GM12878 (cell line): ENCODE data around the gene MB21D2. TPM values are rescaled to one million over a fixed set of nuclear protein-coding genes. Genes with fewer than 3 reads are reported as not detected.

Experiments
- ATF3 ChIP-seq: IDR thresholded peaks from 2 replicates; pipeline ENCODE4 v1.6.1; 2011; ENCODE audit warnings: low read depth, mild to moderate bottlenecking, low read length, moderate library complexity, borderline replicate concordance; ENCODE audit errors: extremely low read depth
- CHD2 ChIP-seq: IDR thresholded peaks from 2 replicates; pipeline ENCODE4 v1.6.1; 2011; ENCODE audit warnings: low read depth, low read length, improper control_type of control experiment, borderline replicate concordance
- CREM ChIP-seq: IDR thresholded peaks from 2 replicates; pipeline ENCODE4 v1.6.1; 2014; ENCODE audit warnings: antibody characterized with exemption, low read depth
- HSF1 ChIP-seq: fragments of 150-350 bp; IDR thresholded peaks from 2 replicates; pipeline ENCODE4 v1.6.1; 2014; ENCODE audit warnings: mild to moderate bottlenecking, low read depth, low read length
- NR2F1 ChIP-seq: fragments of 450-650 bp; conservative IDR thresholded peaks from 2 replicates; pipeline ENCODE4 v1.6.1; 2017; ENCODE audit warnings: mild to moderate bottlenecking
- RAD51 ChIP-seq: fragments of 450-650 bp; IDR thresholded peaks from 2 replicates; pipeline ENCODE4 v1.6.1; 2016; ENCODE audit warnings: moderate library complexity, mild to moderate bottlenecking, inconsistent platforms
- RFX5 ChIP-seq: IDR thresholded peaks from 2 replicates; pipeline ENCODE4 v1.6.1; 2011; ENCODE audit warnings: low read depth, low read length, improper control_type of control experiment
- RUNX3 ChIP-seq: IDR thresholded peaks from 2 replicates; pipeline ENCODE4 v1.6.1; 2012; ENCODE audit warnings: low read length, inconsistent platforms
- SMAD1 ChIP-seq: fragments of 450-650 bp; IDR thresholded peaks from 2 replicates; pipeline ENCODE4 v1.6.1; 2018; ENCODE audit warnings: mild to moderate bottlenecking, low read depth; ENCODE audit not compliant: partially characterized antibody
- STAT3 ChIP-seq: IDR thresholded peaks from 2 replicates; pipeline ENCODE4 v1.6.1; 2011; ENCODE audit warnings: low read depth, low read length, improper control_type of control experiment
- TAF1 ChIP-seq: IDR thresholded peaks from 2 replicates; pipeline ENCODE4 v1.6.1; 2011; ENCODE audit warnings: mild to moderate bottlenecking, low read depth, low read length, borderline replicate concordance
- YBX1 ChIP-seq: fragments of 450-650 bp; IDR thresholded peaks from 2 replicates; pipeline ENCODE4 v1.6.1; 2016; ENCODE audit warnings: antibody characterized with exemption
- ZNF24 ChIP-seq: fragments of 450-650 bp; IDR thresholded peaks from 2 replicates; pipeline ENCODE4 v1.6.1; 2017; ENCODE audit warnings: antibody characterized with exemption, mild to moderate bottlenecking
- ZZZ3 ChIP-seq: IDR thresholded peaks from 2 replicates; pipeline ENCODE4 v1.6.1; 2011; ENCODE audit warnings: low read depth; ENCODE audit not compliant: control insufficient read depth, insufficient read length
- polyA plus RNA-seq, 11 experiments: library from polyadenylated mRNA; depleted of rRNA in 4 of 11; unstranded in 6 of 11; stranded (reverse) in 5 of 11; fragments of >200 nt; fragmentation: Nextera tagmentation in 4 of 11; fragmentation: Illumina TruSeq in 1 of 11; extraction: Ambion mirVana in 4 of 11; extraction: Trizol in 1 of 11; gene quantifications; 1 replicate in 1 of 11; 2 replicates in 10 of 11; pipeline versions ENCODE4 v1.2.1 to v1.2.3, GENCODE V29; 2011 to 2016; ENCODE audit warnings: inconsistent platforms in 2 of 11, missing spikeins in 2 of 11, low read depth in 1 of 11
- total RNA-seq, 4 experiments: library from RNA; depleted of rRNA in 3 of 4; stranded (reverse); fragments of >200 nt in 3 of 4; fragmentation: Illumina TruSeq in 1 of 4; extraction: Trizol in 1 of 4; gene quantifications; 2 replicates each; pipeline versions ENCODE4 v1.2.1 to v1.2.3, GENCODE V29; 2013 to 2021
- TF ChIP-seq, protein P1 (sequence below): fragments of 450-650 bp; IDR thresholded peaks from 2 replicates; pipeline ENCODE4 v1.6.1; 2017; ENCODE audit warnings: mild to moderate bottlenecking, moderate library complexity
- TF ChIP-seq, protein P2 (sequence below): fragments of 450-650 bp; IDR thresholded peaks from 2 replicates; pipeline ENCODE4 v1.6.1; 2017; ENCODE audit warnings: low read depth, mild to moderate bottlenecking, moderate library complexity
- TF ChIP-seq, protein P3 (sequence below): fragments of 450-650 bp; IDR thresholded peaks from 2 replicates; pipeline ENCODE4 v1.6.1; 2017; ENCODE audit warnings: antibody characterized with exemption, mild to moderate bottlenecking, moderate library complexity

MB21D2 gene
- total and polyA plus RNA-seq, 10 of the 15 experiments (the other 5 are each of a cell fraction or from before 2014, with no cell fraction given): 7.9 to 21.2 (median 15.3) TPM

DNA sequence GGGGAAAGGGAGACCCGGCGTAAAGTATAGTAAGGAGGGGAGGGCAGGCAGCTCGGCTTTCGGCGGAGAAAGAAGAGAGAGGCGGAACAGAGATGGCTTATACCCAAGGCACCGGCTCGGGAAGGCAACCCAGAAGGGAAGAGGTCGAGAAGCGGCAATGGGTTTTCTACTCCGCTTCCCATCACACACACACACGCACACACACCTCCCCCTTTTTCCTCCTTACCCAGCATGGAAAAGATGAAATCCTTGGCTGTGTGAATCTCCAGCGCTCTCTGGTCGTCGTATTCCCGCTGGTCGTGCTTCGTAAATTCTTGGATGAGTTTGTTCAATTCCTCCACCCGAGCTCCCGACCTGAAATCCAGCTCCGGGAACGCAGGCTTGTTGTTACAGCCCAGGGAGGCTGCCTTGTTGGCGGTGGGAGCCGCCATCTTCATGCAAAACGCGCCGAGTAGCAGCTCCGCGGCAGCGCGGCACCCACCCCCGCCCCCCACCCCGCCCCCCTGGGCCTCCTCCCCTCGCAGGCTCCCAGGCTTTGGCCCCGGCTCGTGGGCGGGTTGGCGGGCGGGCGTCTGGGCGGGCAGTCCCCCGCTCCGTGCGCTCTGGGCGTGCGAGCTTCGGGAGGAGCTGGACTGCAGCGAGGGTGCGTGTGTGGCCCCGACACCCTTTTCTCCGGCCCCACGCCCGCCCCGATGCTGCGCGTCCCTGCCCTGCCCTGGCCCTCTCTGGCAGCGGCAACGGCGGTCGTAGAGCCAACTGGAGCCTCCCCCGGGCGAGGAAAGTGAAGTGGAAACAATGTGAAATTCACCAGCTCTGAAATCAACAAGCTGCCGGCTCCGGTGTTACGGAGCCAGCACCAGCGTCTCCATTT lies at the start of gene MB21D2 (continued):
- TF ChIP-seq, protein P1, sequence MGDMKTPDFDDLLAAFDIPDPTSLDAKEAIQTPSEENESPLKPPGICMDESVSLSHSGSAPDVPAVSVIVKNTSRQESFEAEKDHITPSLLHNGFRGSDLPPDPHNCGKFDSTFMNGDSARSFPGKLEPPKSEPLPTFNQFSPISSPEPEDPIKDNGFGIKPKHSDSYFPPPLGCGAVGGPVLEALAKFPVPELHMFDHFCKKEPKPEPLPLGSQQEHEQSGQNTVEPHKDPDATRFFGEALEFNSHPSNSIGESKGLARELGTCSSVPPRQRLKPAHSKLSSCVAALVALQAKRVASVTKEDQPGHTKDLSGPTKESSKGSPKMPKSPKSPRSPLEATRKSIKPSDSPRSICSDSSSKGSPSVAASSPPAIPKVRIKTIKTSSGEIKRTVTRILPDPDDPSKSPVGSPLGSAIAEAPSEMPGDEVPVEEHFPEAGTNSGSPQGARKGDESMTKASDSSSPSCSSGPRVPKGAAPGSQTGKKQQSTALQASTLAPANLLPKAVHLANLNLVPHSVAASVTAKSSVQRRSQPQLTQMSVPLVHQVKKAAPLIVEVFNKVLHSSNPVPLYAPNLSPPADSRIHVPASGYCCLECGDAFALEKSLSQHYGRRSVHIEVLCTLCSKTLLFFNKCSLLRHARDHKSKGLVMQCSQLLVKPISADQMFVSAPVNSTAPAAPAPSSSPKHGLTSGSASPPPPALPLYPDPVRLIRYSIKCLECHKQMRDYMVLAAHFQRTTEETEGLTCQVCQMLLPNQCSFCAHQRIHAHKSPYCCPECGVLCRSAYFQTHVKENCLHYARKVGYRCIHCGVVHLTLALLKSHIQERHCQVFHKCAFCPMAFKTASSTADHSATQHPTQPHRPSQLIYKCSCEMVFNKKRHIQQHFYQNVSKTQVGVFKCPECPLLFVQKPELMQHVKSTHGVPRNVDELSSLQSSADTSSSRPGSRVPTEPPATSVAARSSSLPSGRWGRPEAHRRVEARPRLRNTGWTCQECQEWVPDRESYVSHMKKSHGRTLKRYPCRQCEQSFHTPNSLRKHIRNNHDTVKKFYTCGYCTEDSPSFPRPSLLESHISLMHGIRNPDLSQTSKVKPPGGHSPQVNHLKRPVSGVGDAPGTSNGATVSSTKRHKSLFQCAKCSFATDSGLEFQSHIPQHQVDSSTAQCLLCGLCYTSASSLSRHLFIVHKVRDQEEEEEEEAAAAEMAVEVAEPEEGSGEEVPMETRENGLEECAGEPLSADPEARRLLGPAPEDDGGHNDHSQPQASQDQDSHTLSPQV: no peak
- peak; percentile 29 for TF ChIP-seq RUNX3
- TF ChIP-seq, protein P2, sequence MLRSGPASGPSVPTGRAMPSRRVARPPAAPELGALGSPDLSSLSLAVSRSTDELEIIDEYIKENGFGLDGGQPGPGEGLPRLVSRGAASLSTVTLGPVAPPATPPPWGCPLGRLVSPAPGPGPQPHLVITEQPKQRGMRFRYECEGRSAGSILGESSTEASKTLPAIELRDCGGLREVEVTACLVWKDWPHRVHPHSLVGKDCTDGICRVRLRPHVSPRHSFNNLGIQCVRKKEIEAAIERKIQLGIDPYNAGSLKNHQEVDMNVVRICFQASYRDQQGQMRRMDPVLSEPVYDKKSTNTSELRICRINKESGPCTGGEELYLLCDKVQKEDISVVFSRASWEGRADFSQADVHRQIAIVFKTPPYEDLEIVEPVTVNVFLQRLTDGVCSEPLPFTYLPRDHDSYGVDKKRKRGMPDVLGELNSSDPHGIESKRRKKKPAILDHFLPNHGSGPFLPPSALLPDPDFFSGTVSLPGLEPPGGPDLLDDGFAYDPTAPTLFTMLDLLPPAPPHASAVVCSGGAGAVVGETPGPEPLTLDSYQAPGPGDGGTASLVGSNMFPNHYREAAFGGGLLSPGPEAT: no peak
- TF ChIP-seq CHD2: no peak
- TF ChIP-seq NR2F1: peak; percentile 39; the same call in 1 of the 2 replicates
- no peak for TF ChIP-seq HSF1
- TF ChIP-seq, protein P3, sequence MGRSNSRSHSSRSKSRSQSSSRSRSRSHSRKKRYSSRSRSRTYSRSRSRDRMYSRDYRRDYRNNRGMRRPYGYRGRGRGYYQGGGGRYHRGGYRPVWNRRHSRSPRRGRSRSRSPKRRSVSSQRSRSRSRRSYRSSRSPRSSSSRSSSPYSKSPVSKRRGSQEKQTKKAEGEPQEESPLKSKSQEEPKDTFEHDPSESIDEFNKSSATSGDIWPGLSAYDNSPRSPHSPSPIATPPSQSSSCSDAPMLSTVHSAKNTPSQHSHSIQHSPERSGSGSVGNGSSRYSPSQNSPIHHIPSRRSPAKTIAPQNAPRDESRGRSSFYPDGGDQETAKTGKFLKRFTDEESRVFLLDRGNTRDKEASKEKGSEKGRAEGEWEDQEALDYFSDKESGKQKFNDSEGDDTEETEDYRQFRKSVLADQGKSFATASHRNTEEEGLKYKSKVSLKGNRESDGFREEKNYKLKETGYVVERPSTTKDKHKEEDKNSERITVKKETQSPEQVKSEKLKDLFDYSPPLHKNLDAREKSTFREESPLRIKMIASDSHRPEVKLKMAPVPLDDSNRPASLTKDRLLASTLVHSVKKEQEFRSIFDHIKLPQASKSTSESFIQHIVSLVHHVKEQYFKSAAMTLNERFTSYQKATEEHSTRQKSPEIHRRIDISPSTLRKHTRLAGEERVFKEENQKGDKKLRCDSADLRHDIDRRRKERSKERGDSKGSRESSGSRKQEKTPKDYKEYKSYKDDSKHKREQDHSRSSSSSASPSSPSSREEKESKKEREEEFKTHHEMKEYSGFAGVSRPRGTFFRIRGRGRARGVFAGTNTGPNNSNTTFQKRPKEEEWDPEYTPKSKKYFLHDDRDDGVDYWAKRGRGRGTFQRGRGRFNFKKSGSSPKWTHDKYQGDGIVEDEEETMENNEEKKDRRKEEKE: no peak
- no peak for TF ChIP-seq ZZZ3
- peak; percentile 34; the same call in 1 of the 2 replicates for TF ChIP-seq RFX5
- no peak for TF ChIP-seq ATF3
- no peak for TF ChIP-seq SMAD1
- no peak for TF ChIP-seq ZNF24
- peak; percentile 18; the same call in 1 of the 2 replicates for TF ChIP-seq CREM
- no peak for TF ChIP-seq YBX1
- no peak for TF ChIP-seq RAD51
- TF ChIP-seq STAT3: no peak
- TF ChIP-seq TAF1: 0 out of 2 replicates have a peak, but pooled peaks have one; percentile 60
